ENCODE data around the gene OR6V1.
A peak's percentile ranks its signal among the peaks of the same experiment; 100 is the strongest.

The OR6V1 gene, protein sequence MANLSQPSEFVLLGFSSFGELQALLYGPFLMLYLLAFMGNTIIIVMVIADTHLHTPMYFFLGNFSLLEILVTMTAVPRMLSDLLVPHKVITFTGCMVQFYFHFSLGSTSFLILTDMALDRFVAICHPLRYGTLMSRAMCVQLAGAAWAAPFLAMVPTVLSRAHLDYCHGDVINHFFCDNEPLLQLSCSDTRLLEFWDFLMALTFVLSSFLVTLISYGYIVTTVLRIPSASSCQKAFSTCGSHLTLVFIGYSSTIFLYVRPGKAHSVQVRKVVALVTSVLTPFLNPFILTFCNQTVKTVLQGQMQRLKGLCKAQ

DNA sequence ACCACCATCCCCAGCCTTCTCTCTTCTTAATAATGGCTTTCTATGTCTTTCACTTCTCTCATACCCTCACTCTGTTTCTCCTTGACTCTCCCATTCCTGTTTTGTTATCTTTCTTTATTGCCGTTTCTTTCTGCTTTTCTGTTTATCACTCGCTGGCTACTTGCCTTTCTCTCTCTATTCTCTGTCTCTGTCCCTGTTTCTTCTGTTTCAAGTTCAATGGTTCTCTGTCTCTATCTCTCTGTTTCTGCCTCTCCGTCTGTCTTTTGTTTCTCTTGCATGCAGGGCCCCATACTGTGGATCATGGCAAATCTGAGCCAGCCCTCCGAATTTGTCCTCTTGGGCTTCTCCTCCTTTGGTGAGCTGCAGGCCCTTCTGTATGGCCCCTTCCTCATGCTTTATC lies at the start of gene OR6V1:
Gene OR6V1, plus strand, starts transcription at position 301 of the 400 bp plus-strand sequence. Its CDS starts 0 bp downstream, at position 301.
- no peak for DNase-seq (ENCODE audit: low spot score)

DNA sequence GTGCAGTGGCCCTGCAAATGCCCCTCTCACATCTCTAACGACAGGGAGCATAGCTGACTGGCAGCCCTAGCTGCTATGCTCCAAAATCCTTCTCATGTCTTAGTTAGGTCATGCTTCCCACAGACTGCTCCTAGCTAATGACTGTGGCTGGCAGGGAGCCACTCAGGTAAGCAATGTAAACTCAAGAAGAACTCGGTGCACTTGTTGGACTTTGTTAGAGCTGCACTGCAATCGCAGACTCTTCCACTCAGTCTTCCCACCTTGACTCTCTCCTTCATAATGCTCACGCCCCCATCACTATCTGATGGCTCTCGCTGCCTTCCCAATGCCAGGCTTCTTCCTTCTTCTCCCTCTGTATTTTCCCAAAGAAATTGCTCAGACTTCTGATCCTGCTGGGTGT lies 49.2 kb upstream of the OR6V1 start:
- DNase-seq (ENCODE audit: low spot score), result no peak

DNA sequence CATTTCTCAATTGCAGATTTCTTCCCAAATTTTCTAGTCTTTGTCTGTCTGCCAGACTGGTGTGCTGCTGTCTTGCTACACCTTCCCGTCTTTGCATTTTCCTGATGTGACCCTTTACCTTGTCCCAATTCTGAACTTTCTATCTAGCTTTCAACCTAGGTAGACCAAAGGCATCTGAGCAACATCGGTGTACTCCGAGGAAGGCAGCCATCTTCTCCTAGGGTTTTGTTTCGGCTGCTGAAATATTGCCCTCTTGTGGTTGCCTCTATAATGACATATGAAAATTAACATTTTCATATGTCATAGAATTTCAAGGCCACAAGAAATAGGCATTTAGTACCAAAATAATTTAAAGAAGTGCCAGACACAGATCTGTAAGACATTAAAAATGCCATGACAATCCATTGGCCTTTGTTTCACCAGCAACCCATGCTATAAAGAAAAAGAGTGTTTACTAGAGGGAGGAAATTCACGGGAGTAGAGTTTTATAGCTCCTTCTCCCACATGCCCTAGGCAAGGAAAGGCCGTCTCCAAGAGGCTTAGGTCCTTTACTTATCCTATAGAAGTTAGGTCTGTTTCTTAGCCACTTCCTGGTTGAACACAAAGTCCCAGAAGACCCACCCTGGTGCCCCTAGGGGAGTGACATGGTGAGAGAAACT lies 48.6 kb upstream of the OR6V1 start:
- DNase-seq (ENCODE audit: low spot score), result peak; percentile 65

DNA sequence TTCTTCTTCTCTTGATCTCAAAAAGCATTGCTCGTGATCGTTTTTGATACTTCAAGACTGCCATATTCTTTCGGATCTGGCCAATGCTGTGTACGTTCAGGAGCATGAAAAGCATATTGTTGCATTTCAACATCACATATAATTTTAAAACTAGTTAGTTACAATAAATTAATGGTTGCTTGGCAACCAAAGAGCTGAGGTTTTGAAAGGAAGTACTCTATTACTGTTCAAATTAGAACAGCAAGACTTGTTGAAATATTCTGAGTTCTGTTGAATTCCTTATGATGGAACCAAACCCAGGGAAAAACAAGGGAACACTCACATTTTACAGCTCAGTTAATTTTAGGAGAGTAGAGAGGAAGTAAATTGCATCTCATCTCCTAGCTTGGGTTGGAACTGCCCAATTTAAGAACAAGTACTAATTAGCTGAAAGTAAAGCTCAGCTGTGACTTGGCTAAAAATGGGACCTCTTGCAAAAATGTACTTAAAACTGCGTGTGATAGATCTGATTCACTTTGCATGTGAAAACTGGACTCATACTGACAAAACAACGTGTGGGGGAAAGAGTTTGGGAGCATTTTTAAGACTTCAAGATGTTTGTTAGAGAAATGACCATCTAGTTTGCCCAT lies 46.4 kb upstream of the OR6V1 start:
- no peak for DNase-seq (ENCODE audit: low spot score)

DNA sequence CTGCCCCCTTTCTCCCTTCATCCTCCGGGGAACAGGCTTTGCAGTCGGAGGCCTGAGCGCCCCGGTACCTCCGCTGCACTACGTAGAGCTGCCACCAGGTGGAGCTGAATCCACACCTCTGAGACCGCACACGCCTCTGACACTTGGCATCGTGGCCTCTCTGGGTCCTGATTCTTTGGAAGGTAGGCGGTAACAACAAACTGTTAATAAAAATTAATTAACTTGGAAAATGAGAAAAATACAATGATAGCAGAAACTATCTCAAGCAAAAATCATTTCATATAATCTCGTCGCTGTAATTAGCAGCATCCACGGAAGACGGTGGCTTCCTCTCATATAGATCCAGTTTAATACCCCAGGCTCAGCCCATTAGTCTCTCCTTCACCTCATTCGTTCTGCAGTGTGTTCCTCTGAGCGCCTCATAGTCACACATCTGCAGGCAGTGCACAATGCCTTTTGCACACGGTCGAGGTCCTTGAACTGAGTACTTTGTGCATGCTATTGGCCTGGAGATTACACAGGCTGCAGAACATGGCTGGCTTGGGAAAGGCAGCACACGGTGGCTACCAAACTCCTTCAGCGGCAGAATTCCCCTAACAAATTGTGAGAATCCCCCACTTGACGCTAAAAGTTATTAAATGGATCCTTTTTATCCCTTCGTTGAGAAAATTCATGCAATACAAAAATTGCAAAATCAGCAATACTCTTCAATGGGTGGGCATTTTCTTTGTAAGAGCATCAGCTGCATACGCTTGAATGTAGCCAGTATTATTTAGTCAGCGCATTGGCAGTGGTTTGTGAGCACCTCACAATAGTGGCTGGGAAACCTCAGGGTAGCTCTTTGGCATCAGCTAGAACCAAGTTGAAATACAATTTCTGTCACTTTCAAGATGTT lies 43.9 kb upstream of the OR6V1 start:
- peak; percentile 74 for DNase-seq (ENCODE audit: low spot score)

DNA sequence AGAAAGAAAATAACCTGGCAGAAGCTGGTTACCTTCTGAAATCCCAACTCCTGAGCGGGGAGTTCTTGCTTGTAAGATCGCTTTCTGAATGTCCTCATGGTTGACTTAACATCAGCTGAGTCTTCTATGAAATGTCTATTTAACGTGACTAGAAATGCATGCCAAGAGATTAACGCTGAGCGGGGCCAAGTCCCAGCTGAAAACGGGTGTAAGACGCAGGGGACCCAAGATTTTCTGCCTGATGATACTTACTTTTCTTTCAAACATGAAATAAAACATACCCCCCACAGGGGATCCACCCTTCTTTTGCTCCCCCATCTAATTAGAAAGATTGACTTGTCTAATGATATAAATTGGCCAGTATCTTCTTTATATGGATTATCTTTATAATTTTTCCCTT lies 40.1 kb upstream of the OR6V1 start:
- DNase-seq (ENCODE audit: low spot score), result no peak

DNA sequence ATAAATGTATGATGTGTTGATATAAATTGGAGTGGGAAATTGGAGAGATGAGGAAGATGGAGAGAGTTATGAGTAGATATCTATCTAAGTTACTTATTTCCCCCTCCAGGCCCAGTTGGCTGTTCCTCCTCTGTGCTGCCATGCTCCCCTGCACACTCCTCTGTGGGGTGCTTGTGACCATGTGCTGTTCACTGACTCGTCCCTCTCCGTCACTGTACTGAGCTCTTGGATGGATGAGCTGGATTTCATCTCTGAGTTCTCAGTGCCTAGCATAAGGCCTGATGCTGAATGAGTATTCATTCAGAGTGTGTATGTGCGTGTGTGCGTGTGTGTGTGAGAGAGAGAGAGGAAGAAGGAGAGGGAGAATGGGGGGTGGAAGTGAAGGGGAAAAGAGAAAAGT lies 39.7 kb upstream of the OR6V1 start:
- peak; percentile 29 for DNase-seq (ENCODE audit: low spot score)

DNA sequence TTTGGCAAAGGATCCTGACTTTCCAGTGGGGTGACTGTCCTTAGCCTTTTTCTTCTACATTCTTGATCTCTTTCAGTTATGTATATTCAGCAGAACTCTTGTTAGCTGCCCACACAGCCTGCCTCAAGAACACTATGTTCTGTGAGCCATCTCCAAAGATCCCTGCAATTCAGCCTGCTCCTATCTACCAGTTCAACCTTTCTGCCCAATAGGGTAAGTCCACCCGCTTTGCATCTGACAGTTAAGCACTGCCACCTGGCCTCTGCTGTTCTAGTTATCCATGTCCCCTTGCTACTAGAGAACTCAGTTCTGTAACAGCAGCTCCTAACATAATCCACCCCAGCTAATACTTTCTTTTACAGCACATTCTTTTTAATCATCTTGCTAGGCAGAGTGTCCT lies 38.7 kb upstream of the OR6V1 start:
- no peak for DNase-seq (ENCODE audit: low spot score)

DNA sequence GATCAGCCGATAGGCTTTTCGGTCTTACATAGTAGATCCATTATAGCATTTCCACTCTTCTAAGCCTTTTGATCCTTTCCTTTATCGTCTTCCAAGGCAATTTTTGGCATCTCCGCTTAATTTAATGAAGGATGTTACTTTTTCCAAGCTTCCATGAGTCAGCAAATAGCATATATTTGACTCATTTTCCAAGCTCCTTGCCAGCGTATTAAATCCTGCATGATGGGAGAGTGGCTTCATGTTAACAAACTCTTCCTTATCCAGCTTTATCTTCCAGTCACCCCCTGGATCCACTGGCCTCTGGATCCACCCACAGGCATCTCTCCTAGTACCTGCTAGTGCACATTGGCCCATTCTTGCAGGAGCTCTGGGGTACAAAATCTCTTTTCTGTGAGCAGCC lies 38.2 kb upstream of the OR6V1 start:
- DNase-seq (ENCODE audit: low spot score), result no peak

DNA sequence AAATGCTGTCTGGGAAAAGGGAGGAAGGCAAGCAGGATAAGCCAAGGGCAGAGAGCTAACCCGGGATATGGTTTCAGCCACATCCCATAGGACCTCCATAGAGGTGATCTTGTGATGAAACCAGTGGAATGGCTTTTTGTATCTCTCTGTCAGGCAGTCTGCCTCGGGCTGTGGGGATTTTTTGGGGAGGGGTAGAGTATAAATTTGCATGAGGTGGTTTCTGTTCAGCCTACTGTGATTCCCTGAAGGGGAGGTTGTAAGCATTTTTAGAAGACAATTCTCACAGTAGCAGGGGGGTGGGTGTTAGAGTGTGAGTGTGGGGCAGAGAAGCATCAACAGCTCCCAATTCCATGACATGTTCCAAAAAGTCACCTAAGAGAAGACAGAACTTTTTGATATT lies 37.1 kb upstream of the OR6V1 start:
- peak; percentile 37 for DNase-seq (ENCODE audit: low spot score)

DNA sequence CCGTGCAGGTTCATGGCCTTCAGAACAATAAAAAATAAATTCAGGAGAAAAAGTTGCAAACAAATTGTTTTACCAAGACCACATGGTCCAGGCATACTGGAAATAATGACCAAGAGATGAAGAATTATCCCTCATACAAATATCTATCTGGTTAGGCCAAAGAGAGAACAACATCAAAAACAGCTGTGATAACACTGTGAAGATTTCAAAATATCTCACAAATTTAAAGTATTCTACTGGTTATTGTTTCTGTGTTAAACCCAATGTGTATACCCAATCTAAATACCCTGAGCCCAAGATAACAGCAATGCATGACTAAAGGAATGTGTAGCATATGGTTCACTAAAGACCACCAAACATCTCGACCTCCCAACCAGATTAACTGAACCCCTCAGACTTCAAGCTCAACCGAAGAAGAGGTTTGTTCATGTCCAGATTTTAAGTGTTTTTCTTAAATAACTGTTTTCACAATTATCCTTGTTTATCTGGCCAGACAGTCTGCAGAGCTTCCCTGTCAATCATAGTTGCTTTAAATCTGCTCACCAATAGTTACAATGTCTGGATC lies 36.1 kb upstream of the OR6V1 start:
- DNase-seq (ENCODE audit: low spot score), result no peak

DNA sequence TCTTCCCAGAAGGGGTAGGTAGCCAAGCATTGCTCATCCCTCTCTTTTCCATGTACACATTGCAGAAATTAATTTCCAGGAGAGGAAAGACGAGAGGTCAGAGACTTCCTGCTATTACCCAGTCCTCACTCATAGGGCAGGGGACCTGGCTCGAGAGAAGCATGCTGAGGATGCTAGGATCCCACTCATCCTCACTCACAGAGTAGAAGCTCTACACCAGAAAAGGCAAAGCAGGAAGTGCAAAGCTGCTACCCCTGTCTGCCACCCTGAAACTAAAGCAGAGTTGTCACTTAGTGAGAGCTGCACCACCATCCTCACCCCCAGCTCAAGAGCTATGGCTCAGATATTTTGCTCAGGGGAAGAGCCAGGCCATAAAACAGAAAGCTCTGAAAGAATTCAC lies 35.1 kb upstream of the OR6V1 start:
- DNase-seq (ENCODE audit: low spot score), result no peak

DNA sequence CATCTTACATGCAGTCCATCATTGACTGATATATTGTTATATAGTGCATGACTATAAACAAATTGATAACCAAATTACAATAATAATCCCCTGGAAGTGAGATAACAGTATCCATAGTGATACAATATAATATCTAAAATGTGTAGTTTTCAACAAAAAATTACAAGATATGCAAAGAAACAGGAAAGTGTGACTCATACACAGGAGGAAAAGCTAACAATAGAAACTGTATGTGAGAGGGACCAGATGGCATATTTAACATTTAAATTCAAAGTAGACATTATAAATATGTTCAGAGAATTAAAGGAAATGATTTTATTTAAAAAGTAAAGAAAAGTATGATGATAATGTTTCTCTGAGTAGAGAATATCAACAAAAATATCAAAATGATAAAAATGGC lies 33.2 kb upstream of the OR6V1 start:
- no peak for DNase-seq (ENCODE audit: low spot score)

DNA sequence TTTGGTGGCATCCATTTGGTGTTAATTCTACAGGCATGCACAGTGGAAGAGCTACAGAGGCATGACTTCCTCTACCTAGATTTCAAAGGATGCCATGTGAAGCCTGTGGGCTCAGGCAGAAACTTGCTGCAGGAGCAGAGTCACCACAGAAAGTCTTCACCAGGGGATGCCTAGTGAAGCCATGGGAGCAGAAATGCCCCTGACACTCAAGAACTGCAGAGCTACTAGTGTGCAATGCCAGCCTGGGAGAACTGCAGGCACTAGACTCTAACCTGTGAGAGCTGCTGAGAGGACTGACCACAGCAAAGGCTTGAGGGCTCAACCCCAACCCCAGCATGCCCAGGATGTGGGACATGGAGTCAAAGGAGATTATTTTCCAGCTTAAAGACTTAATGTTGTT lies 29.1 kb upstream of the OR6V1 start:
- DNase-seq (ENCODE audit: low spot score), result no peak

DNA sequence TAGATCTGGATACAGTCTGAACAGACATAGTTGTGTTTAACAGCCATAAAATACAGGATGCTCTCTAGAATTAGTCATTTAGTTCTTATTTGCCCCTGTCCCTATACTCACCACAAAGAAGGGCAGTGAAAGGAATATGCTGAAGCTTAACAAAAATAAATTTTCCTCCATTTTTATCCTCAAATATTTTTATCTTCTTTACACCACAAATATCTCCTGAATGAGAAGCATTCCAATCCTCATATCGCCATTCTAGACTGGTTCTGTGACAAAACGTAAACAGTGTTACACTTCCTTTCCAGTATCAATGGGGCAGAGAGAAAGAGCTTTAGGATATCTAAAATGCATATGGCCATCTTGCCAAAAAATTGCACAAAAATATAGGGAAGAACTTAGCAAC lies 26.8 kb upstream of the OR6V1 start:
- no peak for DNase-seq (ENCODE audit: low spot score)

DNA sequence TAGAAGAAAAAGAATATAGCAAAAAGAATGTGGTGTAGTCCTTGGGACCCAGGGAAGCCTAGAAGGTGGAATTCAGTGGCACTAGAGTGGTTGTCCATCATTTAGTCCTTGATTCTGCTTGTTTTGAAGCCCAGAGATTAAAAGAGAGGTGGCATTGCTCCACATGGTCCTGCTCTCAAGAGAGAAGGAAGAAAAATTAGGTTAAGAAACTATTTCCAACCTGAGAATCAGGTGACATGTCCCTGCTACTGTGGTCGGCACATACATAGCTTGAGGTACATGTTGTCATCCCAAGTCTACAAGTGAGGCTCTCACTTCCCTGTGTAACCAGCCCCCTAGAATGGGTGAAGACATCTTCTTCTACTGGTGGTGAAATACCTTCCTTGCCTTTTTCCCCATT lies 25.1 kb upstream of the OR6V1 start, which contains the start of gene OR9A2:
Gene OR9A2, minus strand, starts transcription at position 101 of the 400 bp plus-strand sequence. Its CDS starts 0 bp downstream, at position 101.
- DNase-seq (ENCODE audit: low spot score), result no peak

DNA sequence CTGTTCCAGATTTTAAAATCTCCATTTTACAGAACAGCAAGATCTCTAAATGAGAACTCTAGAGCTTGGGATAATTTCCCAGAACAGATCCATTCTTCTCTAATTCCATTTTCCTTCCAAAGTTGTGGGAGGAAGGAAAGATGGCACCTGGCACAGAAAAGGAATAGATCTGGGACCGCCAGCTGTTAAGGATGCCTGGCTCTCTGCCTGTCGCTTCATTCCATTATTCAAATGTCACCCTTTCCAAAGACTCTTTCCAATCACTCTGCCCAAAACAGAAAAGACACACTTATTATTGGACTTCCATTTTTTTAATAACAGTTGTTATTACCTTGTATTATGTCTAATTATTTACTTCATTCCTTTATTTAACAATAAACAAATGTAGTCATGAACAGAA lies 24.5 kb upstream of the OR6V1 start:
- no peak for DNase-seq (ENCODE audit: low spot score)

DNA sequence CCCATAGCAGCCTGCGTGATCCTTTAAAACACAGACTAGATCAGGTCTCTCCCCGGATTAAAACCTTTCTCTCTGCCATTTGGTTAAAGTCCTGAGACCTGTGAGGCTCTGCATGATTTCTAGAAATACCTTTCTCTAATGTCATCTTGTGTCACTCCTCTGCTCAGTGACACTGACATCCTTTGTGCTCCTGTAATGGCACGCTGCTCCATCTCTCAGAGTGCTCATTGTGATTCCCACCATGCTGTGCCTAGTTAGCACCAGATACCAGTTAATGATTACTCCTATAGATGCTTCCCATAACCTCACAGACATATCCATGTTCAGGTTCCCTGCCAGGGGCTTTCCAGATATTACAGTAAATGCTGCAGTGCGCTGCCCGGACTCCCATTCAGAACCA lies 13.5 kb upstream of the OR6V1 start:
- DNase-seq (ENCODE audit: low spot score), result no peak

DNA sequence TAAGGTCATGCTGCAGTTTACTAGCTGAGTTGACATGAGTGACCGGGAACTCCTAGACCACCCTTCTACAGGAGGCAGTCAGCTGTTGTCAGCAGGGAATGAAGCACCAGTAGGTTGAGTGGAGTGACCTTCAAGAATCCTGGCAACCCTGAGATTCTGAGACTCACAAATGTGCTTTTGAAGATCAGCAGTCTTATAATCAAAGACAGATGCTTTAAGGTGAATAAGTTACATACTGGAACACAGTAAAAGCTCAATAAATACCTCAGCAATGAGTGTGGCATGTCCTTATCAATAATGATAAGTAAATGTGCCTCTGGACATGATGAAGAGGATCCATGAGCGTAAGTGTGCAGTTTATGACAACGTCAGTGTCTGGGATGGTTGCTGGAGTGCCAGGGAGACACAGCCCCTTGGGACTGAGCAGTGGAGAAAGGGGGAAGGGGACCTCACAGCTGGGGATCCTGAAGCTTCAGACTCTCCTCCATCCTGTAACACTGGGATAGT lies 11.9 kb upstream of the OR6V1 start:
- no peak for DNase-seq (ENCODE audit: low spot score)

DNA sequence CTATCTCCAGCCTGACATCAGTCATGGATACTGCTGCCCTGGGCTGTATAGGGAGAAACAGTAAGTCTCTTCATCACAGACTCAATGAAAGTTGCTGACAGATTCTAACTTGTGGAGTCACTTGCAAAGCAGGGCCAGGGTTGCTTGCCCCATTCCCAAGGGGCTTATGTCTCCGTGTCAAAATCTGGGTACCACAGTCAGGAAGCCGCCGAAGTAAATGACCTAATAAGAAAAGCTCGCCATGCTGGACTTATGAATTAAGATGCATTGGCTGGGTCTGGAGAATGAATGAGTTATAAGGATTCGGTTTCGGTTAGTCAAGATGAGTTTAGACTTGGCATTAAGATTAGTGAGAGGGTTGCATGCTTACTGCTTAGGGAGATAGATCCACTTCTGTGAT lies 10.8 kb upstream of the OR6V1 start:
- no peak for DNase-seq (ENCODE audit: low spot score)

DNA sequence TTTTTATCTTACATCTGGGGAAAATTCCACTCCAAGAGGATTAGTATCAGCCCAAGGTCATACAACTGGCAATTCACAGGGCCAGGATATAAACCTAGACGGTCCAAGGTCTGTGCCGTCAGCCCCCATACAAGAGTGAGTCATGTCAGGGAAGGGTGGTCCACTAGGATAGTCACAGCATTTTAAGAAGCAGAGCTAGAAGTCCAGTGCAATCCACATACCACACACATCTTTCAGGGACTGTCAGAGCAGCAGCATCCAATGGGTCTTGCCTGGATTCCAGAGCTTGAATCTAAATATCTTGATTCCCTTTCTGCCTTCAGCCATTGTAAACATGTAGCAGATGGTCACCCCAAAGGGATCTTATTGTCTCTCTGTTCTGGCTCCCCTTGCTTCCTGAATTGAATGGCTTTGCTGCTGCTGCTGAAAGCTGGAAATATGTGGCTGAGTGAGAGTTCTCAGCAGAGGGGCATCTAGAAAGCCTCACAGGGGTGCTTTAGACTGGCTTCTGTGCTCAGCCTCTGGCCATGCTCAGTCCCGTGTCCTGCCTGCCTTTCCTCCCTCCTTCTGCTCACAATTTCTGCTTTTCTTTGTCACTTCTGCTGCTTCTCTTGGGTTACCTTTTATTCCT lies 9.9 kb upstream of the OR6V1 start:
- DNase-seq (ENCODE audit: low spot score), result no peak

All from germinal center (tissue), 1 donor.